Ovary (tissue), 3 donors: ENCODE data around the gene S100A16.

Experiments
- EP300 ChIP-seq: sonication (generic); formaldehyde crosslinking; IDR thresholded peaks from one replicate; pipeline ENCODE4 v1.6.1; 2017; ENCODE audit warnings: antibody characterized with exemption
- POLR2A ChIP-seq: fragments of 450-650 bp; IDR thresholded peaks from one replicate; pipeline ENCODE4 v1.6.1; 2017; ENCODE audit warnings: antibody characterized with exemption, mild to moderate bottlenecking, moderate library complexity
- TF ChIP-seq, protein P1 (sequence below), 3 donors: fragments of 450-650 bp in 2 of 3; fragments of 200-600 bp in 1 of 3; IDR thresholded peaks; one replicate each; pipeline versions ENCODE4 v1.5.1 to v1.8.0; 2016 to 2022; ENCODE audit warnings: antibody characterized with exemption in 3 of 3, mild to moderate bottlenecking in 1 of 3
- donor health status: DM: no; HTN: no; CAD: no.

- TF ChIP-seq, protein P1, sequence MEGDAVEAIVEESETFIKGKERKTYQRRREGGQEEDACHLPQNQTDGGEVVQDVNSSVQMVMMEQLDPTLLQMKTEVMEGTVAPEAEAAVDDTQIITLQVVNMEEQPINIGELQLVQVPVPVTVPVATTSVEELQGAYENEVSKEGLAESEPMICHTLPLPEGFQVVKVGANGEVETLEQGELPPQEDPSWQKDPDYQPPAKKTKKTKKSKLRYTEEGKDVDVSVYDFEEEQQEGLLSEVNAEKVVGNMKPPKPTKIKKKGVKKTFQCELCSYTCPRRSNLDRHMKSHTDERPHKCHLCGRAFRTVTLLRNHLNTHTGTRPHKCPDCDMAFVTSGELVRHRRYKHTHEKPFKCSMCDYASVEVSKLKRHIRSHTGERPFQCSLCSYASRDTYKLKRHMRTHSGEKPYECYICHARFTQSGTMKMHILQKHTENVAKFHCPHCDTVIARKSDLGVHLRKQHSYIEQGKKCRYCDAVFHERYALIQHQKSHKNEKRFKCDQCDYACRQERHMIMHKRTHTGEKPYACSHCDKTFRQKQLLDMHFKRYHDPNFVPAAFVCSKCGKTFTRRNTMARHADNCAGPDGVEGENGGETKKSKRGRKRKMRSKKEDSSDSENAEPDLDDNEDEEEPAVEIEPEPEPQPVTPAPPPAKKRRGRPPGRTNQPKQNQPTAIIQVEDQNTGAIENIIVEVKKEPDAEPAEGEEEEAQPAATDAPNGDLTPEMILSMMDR (IDR thresholded peaks at IDR 0.05), result no peak
- TF ChIP-seq EP300 (no peak), POLR2A (peak; percentile 76)
Measured at GRCh38 chr1:153612755-153613331, at the start of gene S100A16.
